ENCODE results near the gene PNCK.
"Not testable (repeated sequence)": the region's sequence is repeated elsewhere in the genome, so short reads cannot be mapped to it uniquely, and the experiment has no call there.

PNCK gene

DNA sequence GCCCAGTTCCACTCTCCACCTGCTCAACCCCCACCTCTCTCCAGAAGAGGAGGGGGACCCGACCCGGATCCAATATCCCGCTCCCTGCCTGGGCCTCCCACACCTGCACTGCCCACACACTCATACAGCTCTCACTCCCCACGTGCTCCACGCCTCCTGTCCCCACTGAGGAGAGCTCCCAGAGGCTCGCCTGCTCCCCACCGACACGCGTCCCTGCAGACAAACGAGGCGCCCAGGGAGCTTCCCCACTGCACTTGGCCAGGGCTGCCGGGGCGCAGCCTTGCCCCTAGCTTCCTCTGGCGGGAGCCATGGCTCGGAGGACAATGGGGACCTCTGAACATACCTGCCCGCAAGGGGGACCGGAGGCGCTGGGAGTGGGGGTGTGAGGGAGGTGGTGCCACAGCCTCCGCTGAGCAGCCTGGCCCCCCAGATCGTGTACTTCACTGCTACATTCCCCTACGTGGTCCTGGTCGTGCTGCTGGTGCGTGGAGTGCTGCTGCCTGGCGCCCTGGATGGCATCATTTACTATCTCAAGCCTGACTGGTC, 19.1 kb upstream of the PNCK start:
- no peak for DNase-seq
- Mint-ChIP-seq H3K4me3 (no peak overlapping the region), H3K27ac (peak overlapping the region in 1 of 2 donors; percentile 89), H3K9me3 (no peaks in the 10 kb centered on the region), H3K27me3 (peaks cover 13% of the 10 kb centered on the region), H3K4me1 (no peaks in the 10 kb centered on the region)
- no peak for ATAC-seq

DNA sequence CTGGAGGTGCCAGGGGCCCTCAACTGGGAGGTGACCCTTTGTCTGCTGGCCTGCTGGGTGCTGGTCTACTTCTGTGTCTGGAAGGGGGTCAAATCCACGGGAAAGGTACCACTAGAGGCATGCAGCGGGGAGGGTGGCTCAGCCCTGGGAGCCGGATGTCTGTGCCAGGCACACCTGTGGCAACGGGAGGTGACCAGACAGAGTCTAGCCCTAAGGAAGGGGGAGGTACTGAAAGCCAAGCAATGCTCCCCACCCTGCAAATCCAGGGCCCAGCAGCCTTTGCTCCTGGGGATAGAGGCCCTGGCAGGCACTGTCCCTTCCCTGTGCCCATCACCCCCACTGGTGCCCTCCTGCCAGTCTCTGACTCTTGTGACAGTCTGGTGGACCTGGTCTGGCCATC, 18.4 kb upstream of the PNCK start:
- no peak for ATAC-seq
- H3K27ac Mint-ChIP-seq: no peak overlapping the region

DNA sequence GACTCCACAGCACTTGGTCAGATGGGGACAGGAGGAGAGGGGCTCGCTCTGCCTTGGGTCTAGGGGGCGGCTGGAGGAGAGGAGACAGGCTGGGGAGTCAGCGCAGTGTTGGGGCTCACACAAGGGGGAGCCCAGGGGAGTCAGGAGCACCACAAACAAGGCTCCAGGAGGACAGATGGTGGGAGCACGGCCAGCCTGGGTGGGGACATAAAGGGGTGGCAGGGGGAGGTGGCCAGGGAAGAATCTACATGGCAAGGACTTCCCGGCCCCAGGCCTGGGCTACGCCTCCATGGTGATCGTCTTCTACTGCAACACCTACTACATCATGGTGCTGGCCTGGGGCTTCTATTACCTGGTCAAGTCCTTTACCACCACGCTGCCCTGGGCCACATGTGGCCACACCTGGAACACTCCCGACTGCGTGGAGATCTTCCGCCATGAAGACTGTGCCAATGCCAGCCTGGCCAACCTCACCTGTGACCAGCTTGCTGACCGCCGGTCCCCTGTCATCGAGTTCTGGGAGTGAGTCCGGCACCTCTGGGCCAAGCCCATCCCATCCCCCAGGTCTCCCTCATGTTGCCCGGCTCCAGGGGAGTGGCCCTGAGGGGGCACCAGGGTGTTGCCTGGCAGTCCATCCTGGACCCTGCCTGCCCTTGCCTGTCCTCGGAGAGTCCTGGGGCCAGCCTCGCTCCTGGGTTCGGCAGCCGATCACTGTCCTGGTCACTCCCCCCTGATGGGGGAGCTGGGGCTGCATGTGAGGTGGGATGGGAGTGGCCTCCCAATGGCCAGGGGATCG, 17.6 kb upstream of the PNCK start:
- H3K4me1 Mint-ChIP-seq, DNase-seq, H3K4me3 Mint-ChIP-seq, ATAC-seq, H3K9me3 Mint-ChIP-seq: not testable (repeated sequence)
- Mint-ChIP-seq H3K27ac (peak overlapping the region in 1 of 2 donors; percentile 48), H3K27me3 (peaks cover 19% of the 10 kb centered on the region)

More for the DNA sequence above, 18.4 kb upstream of the PNCK start:
- Mint-ChIP-seq H3K9me3 (no peaks in the 10 kb centered on the region), H3K27me3 (peaks cover 13% of the 10 kb centered on the region), H3K4me1 (peaks cover 5% of the 10 kb centered on the region), H3K4me3 (no peak overlapping the region)
- no peak for DNase-seq

- Mint-ChIP-seq H3K9me3 (no peaks in the 10 kb centered on the region), H3K27me3 (peaks cover 27% of the 10 kb centered on the region), H3K4me3 (no peak overlapping the region), H3K4me1 (peaks cover 5% of the 10 kb centered on the region), H3K27ac (no peak overlapping the region)
- DNase-seq: no peak
- ATAC-seq: no peak
These were observed 16.9 kb upstream of the PNCK start for GRCh38 chrX:153690466-153690865.

DNA sequence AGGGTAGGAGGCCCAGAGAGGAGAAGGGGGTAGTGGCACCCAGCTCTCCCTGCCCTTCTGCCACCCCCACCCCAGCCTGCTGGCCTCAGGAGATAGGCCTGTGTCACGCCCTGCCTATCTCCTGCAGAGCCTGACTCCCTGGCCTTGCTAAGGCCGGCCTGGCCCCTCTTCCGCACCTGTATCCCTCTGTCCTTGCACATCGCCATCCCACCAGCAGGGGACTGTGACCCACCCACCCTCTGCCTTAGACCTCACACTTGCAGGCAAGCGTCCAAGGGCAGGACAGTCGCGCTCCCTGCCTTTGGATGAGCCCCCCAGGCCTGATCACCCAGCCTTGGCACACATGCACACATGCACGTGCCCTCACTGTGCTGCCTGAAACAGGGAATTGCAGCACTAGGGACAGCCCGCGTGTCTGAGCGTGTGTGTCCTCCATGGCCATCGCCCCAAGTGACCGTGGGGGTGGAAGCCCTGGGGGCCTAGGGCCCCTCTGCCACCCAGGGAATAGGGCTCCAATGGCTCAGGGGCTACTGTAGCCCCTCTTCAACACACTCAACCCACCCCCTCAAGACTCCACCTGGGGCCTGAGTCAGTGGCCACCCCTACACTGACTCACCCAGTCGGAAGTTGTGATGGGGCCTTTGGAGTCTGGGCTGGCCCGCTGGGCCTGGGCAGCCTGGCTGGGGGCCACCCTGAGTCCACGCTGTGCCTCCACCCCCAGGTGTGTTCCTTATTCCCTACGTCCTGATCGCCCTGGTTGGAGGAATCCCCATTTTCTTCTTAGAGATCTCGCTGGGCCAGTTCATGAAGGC, 16.2 kb upstream of the PNCK start:
- Mint-ChIP-seq H3K27ac (no peak overlapping the region), H3K4me3 (no peak overlapping the region), H3K9me3 (no peaks in the 10 kb centered on the region), H3K4me1 (peaks cover 5% of the 10 kb centered on the region), H3K27me3 (peaks cover 30% of the 10 kb centered on the region)
- DNase-seq: no peak
- ATAC-seq: no peak

- H3K27ac Mint-ChIP-seq: no peak overlapping the region
- ATAC-seq (no peak), DNase-seq (no peak)
- H3K27me3 Mint-ChIP-seq: peaks cover 30% of the 10 kb centered on the region
- no peaks in the 10 kb centered on the region for H3K9me3 Mint-ChIP-seq
- H3K4me3 Mint-ChIP-seq: no peak overlapping the region
- H3K4me1 Mint-ChIP-seq: peaks cover 5% of the 10 kb centered on the region
These were observed 15.4 kb upstream of the PNCK start for GRCh38 chrX:153688911-153689590.

- DNase-seq: no peak
- H3K4me1 Mint-ChIP-seq: peaks cover 5% of the 10 kb centered on the region
- no peak overlapping the region for H3K27ac Mint-ChIP-seq
- ATAC-seq: peak; percentile 27
- H3K4me3 Mint-ChIP-seq: no peak overlapping the region
- H3K9me3 Mint-ChIP-seq: no peaks in the 10 kb centered on the region
- H3K27me3 Mint-ChIP-seq: peaks cover 30% of the 10 kb centered on the region
These were observed 14.9 kb upstream of the PNCK start for GRCh38 chrX:153688506-153688905.

- Mint-ChIP-seq H3K4me3 (no peak overlapping the region), H3K27me3 (peaks cover 30% of the 10 kb centered on the region), H3K9me3 (no peaks in the 10 kb centered on the region), H3K27ac (no peak overlapping the region), H3K4me1 (peaks cover 5% of the 10 kb centered on the region)
- DNase-seq (no peak), ATAC-seq (peak; percentile 10)
These were observed 14.5 kb upstream of the PNCK start for GRCh38 chrX:153688071-153688470.

- Mint-ChIP-seq H3K27ac (peak within 1 kb of the TSS in 1 of 2 donors; percentile 54), H3K27me3 (peaks cover 30% of the 10 kb centered on the region), H3K9me3 (no peaks in the 10 kb centered on the region), H3K4me3 (peak within 1 kb of the TSS; percentile 82 to 89), H3K4me1 (peaks cover 5% of the 10 kb centered on the region)
- ATAC-seq (peak; percentile 46), DNase-seq (peak; percentile 22 to 33)
These were observed 13.8 kb upstream of the PNCK start, which contains the start of gene SLC6A8 for GRCh38 chrX:153687121-153688039. Gene SLC6A8, plus strand, starts transcription at chrX:153687926. Its CDS starts 649 bp downstream, at chrX:153688575.

DNA sequence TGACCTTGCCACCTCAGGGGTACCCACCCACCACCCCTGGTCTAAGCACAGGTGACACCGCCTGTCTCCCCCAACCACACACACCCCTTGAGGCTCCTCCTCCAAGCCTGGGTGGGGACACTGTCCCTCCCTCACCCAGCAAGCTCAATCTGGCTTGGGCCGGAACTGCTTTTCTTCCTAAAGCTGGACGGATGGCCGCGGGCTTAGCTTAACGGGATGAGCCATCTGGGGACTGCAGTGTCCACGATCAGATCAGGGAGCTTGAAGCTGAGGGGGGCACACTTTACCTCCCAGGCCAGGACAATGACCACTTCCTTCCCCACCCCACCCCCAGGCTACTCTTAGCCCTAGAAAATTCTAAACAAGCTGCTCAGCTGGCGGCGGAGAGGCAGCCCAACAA, 13.1 kb upstream of the PNCK start:
- peak overlapping the region in 1 of 2 donors; percentile 54 for H3K27ac Mint-ChIP-seq
- peaks cover 30% of the 10 kb centered on the region for H3K27me3 Mint-ChIP-seq
- H3K4me3 Mint-ChIP-seq: no peak overlapping the region

GRCh38 chrX:153685751-153686696, 12.4 kb upstream of the PNCK start:
- peaks cover 30% of the 10 kb centered on the region for H3K27me3 Mint-ChIP-seq
- no peak overlapping the region for H3K4me3 Mint-ChIP-seq
- ATAC-seq (no peak), DNase-seq (no peak)
- H3K4me1 Mint-ChIP-seq: peaks cover 5% of the 10 kb centered on the region
- no peaks in the 10 kb centered on the region for H3K9me3 Mint-ChIP-seq
- no peak overlapping the region for H3K27ac Mint-ChIP-seq

More for the DNA sequence above, 13.1 kb upstream of the PNCK start:
- ATAC-seq (no peak), DNase-seq (no peak)
- Mint-ChIP-seq H3K9me3 (no peaks in the 10 kb centered on the region), H3K4me1 (peaks cover 5% of the 10 kb centered on the region)

- H3K27me3 Mint-ChIP-seq: peaks cover 25% of the 10 kb centered on the region
- no peaks in the 10 kb centered on the region for H3K9me3 Mint-ChIP-seq
- ATAC-seq (no peak), DNase-seq (no peak)
- no peak overlapping the region for H3K27ac Mint-ChIP-seq
- H3K4me3 Mint-ChIP-seq: no peak overlapping the region
- peaks cover 5% of the 10 kb centered on the region for H3K4me1 Mint-ChIP-seq
These were observed 11.5 kb upstream of the PNCK start for GRCh38 chrX:153685156-153685536.

DNA sequence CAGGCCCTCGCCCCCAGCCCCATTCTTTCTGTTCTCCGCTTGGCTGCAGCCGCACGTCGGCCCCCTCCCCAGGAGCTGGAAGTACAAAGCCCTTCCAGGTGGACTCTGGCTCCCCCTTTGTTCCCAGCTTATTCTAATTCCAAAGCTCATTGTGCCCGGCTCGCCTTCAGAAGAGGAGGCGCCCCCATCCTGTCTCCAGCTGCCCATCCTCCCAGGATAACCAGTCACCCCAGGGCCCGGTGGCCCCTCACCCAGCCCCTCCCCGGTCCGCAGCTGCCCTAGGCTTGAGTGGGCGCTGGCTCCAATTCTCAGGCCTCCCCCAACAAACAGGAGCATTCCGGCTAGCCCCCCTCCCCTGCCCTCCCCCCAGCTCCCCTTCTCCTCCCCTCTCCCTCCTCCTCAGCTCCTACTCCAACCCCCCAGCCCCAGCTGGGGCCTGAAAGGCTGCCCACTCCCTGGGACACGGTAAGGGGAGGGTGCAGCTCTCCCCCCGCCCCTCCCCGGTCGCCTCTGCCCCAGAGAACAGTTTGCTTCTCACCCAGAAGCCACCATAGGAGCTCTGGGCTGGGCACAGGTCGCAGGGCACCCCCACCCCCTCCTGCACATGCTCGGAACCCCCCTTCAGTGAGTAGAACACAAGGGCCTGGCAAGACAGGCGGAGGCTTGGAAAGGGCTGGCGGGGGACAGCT, 11.0 kb upstream of the PNCK start:
- no peak for ATAC-seq
- Mint-ChIP-seq H3K27me3 (peaks cover 20% of the 10 kb centered on the region), H3K9me3 (no peaks in the 10 kb centered on the region), H3K4me1 (peaks cover 5% of the 10 kb centered on the region), H3K4me3 (no peak overlapping the region), H3K27ac (no peak overlapping the region)
- no peak for DNase-seq

Measured in stimulated activated naive CD8-positive, alpha-beta T cell treated with anti-CD3 and anti-CD28 coated beads, Interleukin-15, amount 100 ng/mL, for 72 hours (primary cell).